Measurements from ENCODE around the gene ZCCHC7.

DNA sequence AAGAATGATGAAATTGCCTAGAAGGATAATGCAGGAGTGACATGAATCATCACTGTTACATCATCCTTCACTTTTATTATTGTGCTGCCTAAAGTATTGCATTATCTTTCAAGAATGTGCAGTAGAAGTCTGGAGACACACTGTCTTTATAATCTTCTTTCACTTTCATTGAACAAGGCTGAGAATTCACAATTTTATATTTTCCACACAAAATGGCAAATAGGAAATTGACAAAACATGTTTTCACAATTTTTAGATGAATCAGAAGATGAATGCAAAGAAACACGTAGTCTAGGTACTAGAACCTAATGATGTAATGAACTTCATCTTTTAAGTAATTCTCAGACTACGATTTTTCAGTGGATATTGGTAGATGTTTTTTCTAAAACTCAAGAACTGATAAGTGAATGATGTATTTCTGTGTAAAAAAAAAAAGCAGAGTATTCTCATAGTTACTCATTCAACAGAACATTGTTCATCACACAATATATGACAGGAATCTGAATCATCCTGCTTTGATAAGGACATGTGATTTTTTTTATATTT lies 170.6 kb downstream of the ZCCHC7 start:
- TF ChIP-seq EZH2 (IDR thresholded peaks at IDR 0.05): no peak
- 0 out of 2 replicates have a peak, but pooled peaks have one; percentile 17 for TF ChIP-seq SIN3A (IDR thresholded peaks at IDR 0.05; ENCODE audit: low read depth)
- TF ChIP-seq, protein P1, sequence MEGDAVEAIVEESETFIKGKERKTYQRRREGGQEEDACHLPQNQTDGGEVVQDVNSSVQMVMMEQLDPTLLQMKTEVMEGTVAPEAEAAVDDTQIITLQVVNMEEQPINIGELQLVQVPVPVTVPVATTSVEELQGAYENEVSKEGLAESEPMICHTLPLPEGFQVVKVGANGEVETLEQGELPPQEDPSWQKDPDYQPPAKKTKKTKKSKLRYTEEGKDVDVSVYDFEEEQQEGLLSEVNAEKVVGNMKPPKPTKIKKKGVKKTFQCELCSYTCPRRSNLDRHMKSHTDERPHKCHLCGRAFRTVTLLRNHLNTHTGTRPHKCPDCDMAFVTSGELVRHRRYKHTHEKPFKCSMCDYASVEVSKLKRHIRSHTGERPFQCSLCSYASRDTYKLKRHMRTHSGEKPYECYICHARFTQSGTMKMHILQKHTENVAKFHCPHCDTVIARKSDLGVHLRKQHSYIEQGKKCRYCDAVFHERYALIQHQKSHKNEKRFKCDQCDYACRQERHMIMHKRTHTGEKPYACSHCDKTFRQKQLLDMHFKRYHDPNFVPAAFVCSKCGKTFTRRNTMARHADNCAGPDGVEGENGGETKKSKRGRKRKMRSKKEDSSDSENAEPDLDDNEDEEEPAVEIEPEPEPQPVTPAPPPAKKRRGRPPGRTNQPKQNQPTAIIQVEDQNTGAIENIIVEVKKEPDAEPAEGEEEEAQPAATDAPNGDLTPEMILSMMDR (IDR thresholded peaks at IDR 0.05 in 2 of 3, conservative IDR thresholded peaks at IDR 0.05 in 1 of 3; ENCODE audit: borderline replicate concordance in 1 of 3, insufficient read depth in 1 of 3, low read depth in 2 of 3, low read length in 2 of 3): no peak
- no peak for TF ChIP-seq ZNF274 (IDR thresholded peaks at IDR 0.05; ENCODE audit: low read depth, low read length)

Data from HCT116 (cell line).